Osteocyte (in vitro differentiated cells): ENCODE data around the gene SLC2A8. TPM values are rescaled to one million over a fixed set of nuclear protein-coding genes. Genes with fewer than 3 reads are reported as not detected.

ENCODE experiments used
- DNase-seq: peaks from one replicate; pipeline ENCODE4 v3.0.0; 2021; ENCODE audit warnings: mixed read lengths; ENCODE audit not compliant: unreplicated experiment; ENCODE audit errors: extremely low spot score
- H3K27ac Mint-ChIP-seq: one replicate; pipeline ENCODE4 v1.8.0; 2021; ENCODE audit warnings: mild to moderate bottlenecking, mixed read lengths; ENCODE audit not compliant: unreplicated experiment
- H3K27me3 Mint-ChIP-seq: one replicate; pipeline ENCODE4 v1.8.0; 2021; ENCODE audit warnings: mixed read lengths; ENCODE audit not compliant: unreplicated experiment
- H3K36me3 Mint-ChIP-seq: one replicate; pipeline ENCODE4 v1.8.0; 2021; ENCODE audit warnings: mixed read lengths; ENCODE audit not compliant: unreplicated experiment
- H3K4me1 Mint-ChIP-seq: one replicate; pipeline ENCODE4 v1.8.0; 2021; ENCODE audit warnings: mixed read lengths; ENCODE audit not compliant: unreplicated experiment
- H3K4me3 Mint-ChIP-seq: one replicate; pipeline ENCODE4 v1.8.0; 2021; ENCODE audit warnings: mild to moderate bottlenecking, moderate library complexity, mixed read lengths; ENCODE audit not compliant: unreplicated experiment
- H3K9me3 Mint-ChIP-seq: one replicate; pipeline ENCODE4 v1.8.0; 2021; ENCODE audit warnings: mixed read lengths; ENCODE audit not compliant: unreplicated experiment
- total RNA-seq: library from RNA; stranded (reverse); gene quantifications from 2 replicates; pipeline ENCODE4 v1.2.1, GENCODE V29; 2021
- TF ChIP-seq, protein P1 (sequence below): fragments of 200-600 bp; sonication (generic); IDR thresholded peaks from 2 replicates; pipeline ENCODE4 v1.5.0; 2021; ENCODE audit warnings: antibody characterized with exemption, mild to moderate bottlenecking, moderate library complexity

Gene SLC2A8
- total RNA-seq, 1 donor from 2014 or later: 18.2 TPM

DNA sequence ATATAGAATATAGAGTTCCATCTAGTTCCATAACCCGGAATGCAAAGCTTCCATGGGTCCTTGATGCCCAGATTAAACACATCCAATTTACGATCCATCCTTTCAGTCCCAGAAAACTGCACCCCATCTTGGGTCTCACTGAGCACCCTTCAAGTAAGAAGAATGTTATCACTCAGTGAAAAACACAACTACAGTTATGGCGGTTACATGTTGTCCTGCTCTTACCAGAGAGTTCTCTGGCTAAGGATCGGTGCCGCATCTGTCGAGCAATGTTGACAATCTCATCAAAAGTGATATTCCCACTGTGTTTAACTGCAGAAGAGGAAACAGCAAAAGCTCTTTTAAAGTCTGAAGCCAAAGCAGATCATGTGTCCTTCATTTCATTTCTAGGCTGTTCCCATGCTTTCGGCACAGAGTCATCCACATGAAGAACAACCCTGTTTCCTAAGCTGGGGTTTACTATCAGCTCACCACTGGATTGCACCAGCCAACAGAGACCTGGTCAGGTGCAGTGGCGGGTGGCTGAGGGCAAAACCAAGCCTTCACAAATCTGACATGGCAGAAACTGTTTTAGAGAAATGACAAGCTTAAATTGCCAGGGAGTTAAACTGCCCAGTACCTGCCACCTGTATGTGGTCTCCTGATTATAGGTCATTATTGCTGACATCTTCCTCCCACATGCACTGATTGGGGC is 51.3 kb downstream of the SLC2A8 start:
- Mint-ChIP-seq H3K4me1 (peaks cover 42% of the 10 kb centered on the region), H3K36me3 (peaks cover 53% of the 10 kb centered on the region), H3K9me3 (no peaks in the 10 kb centered on the region), H3K4me3 (peak overlapping the region; percentile 92), H3K27me3 (no peaks in the 10 kb centered on the region), H3K27ac (peak overlapping the region; percentile 97)
- TF ChIP-seq, protein P1, sequence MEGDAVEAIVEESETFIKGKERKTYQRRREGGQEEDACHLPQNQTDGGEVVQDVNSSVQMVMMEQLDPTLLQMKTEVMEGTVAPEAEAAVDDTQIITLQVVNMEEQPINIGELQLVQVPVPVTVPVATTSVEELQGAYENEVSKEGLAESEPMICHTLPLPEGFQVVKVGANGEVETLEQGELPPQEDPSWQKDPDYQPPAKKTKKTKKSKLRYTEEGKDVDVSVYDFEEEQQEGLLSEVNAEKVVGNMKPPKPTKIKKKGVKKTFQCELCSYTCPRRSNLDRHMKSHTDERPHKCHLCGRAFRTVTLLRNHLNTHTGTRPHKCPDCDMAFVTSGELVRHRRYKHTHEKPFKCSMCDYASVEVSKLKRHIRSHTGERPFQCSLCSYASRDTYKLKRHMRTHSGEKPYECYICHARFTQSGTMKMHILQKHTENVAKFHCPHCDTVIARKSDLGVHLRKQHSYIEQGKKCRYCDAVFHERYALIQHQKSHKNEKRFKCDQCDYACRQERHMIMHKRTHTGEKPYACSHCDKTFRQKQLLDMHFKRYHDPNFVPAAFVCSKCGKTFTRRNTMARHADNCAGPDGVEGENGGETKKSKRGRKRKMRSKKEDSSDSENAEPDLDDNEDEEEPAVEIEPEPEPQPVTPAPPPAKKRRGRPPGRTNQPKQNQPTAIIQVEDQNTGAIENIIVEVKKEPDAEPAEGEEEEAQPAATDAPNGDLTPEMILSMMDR: no peak
- DNase-seq: no peak

GRCh38 chr9:127449332-127449966 is 52.5 kb downstream of the SLC2A8 start:
- Mint-ChIP-seq H3K27me3 (no peaks in the 10 kb centered on the region), H3K27ac (peak overlapping the region; percentile 97), H3K4me3 (peak overlapping the region; percentile 92), H3K36me3 (peaks cover 50% of the 10 kb centered on the region), H3K4me1 (peaks cover 40% of the 10 kb centered on the region), H3K9me3 (no peaks in the 10 kb centered on the region)
- no peak for DNase-seq
- TF ChIP-seq, protein P1: no peak

DNA sequence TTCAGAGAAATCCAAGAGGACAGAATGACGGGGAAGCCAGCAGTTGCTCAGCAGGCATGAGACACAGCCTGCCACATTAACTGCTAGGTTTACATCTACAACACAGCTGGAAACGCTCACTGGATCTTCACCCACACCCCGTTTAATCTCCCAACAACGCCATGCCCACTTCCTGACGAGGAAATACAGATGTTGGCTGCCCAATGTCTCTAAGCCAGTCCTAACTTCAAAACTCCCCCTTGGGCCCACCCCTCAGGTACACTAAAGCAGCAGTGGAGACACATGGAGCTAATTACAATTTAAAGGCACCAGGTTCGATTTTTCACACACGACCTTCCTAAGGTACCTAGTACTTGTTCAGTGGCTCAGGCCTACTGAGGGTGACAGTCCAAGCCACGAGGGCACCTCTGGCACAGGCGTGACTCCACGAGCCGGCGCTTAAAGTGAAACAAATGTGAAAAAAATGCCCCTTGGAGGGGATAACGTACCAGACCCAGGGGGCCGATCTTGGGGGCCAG is 53.3 kb downstream of the SLC2A8 start:
- TF ChIP-seq, protein P1: no peak
- Mint-ChIP-seq H3K4me1 (peaks cover 42% of the 10 kb centered on the region), H3K27ac (peak overlapping the region; percentile 97), H3K27me3 (no peaks in the 10 kb centered on the region), H3K36me3 (peaks cover 43% of the 10 kb centered on the region), H3K4me3 (peak overlapping the region; percentile 92), H3K9me3 (no peaks in the 10 kb centered on the region)
- no peak for DNase-seq

DNA sequence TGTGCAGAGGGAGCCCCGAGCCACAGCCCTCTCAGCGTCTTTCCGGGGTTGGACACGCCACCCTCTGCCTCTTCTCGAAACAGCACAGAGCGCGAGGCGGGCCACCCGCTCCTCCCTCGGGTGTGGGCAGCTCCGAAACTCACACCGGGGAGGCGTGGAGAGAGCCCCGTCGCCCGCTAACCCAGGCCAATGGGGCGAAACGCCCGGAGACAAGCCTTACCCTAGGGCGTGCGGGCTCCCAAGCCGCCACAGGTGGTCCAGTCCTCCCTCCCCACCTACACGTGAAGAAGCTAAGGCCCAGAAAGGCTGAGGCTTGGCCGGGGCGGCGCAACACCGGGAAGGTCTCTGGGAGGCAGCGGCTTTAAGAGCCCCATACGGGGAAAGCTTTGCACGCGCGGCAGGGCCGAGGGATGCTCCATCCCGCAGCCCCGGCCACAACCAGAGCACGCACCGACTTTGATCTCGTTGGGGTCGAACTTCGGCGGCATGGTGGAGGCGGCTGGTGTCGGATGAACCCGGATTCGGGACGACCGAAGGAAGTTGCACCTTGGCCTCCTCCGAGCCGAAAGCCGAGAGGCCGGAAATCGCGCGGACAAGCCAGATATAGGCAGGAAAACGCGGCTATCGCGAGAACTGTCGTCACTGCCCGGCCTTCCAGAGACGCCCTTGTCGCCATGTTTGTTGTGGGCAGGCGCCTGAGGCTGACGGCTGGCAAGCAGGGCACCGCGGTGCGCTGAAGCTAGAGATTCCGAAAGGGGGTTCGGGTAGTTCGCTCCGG is 54.0 kb downstream of the SLC2A8 start, which contains the start of the genes LRSAM1 and RPL12:
Gene LRSAM1 (plus strand): TSS at position 681 of the 778 bp plus-strand sequence. CDS start 3,018 bp downstream, outside the sequence.
Gene RPL12 (minus strand): TSS at position 577 of the 778 bp plus-strand sequence. CDS start 89 bp downstream, at position 488.
- Mint-ChIP-seq H3K36me3 (peaks cover 43% of the 10 kb centered on the region), H3K9me3 (no peaks in the 10 kb centered on the region), H3K4me3 (peak within 1 kb of the TSS; percentile 92), H3K27me3 (no peaks in the 10 kb centered on the region), H3K27ac (peak within 1 kb of the TSS; percentile 97), H3K4me1 (peaks cover 42% of the 10 kb centered on the region)
- DNase-seq: peak; percentile 99
- TF ChIP-seq, protein P1: peak; percentile 13
